Measurements from ENCODE around the gene ENG. TPM values are rescaled to one million over a fixed set of nuclear protein-coding genes. Genes with fewer than 3 reads are reported as not detected.

The ENG gene
- total and polyA plus RNA-seq, 2 experiments from 2014 or later: 1.4 to 2.6 TPM

DNA sequence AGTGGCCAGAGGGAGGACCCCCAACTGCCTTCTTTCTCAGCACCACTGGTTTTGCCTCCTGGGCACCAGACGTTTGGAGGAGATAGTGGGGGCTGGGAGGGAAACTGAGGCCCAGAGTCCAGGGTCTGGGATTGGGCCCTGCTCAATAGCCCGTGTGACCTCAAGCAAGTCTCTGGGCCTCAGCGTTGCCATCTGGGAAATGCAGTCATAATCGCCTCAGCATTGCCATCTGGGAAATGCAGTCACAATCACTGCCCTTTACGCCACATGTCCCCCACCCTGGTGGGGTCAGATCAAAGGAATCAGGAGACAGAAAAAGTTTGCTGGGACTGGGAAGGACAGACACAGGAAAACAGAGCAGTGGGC is 77.6 kb downstream of the ENG start:
- Mint-ChIP-seq H3K4me1 (peaks cover 20% of the 10 kb centered on the region), H3K9me3 (peaks cover 2% of the 10 kb centered on the region; the same call in 1 of the 3 replicates), H3K27me3 (ENCODE audit: insufficient read depth, low read depth, poor library complexity) (peaks cover 11% of the 10 kb centered on the region), H3K27ac (no peak overlapping the region), H3K36me3 (ENCODE audit: low read depth) (no peaks in the 10 kb centered on the region; the same call in 2 of the 3 replicates), H3K4me3 (no peak overlapping the region)
- H3K27me3 ChIP-seq (ENCODE audit: insufficient read depth): no peaks in the 10 kb centered on the region
- TF ChIP-seq CREB1 (CRISPR knock-in tag; IDR thresholded peaks at IDR 0.05; ENCODE audit: low read depth): no peak
- TF ChIP-seq, protein P1, sequence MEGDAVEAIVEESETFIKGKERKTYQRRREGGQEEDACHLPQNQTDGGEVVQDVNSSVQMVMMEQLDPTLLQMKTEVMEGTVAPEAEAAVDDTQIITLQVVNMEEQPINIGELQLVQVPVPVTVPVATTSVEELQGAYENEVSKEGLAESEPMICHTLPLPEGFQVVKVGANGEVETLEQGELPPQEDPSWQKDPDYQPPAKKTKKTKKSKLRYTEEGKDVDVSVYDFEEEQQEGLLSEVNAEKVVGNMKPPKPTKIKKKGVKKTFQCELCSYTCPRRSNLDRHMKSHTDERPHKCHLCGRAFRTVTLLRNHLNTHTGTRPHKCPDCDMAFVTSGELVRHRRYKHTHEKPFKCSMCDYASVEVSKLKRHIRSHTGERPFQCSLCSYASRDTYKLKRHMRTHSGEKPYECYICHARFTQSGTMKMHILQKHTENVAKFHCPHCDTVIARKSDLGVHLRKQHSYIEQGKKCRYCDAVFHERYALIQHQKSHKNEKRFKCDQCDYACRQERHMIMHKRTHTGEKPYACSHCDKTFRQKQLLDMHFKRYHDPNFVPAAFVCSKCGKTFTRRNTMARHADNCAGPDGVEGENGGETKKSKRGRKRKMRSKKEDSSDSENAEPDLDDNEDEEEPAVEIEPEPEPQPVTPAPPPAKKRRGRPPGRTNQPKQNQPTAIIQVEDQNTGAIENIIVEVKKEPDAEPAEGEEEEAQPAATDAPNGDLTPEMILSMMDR (conservative IDR thresholded peaks at IDR 0.05; ENCODE audit: low read depth in 2 of 2): no peak
- no peak for TF ChIP-seq ZNF331 (CRISPR knock-in tag; IDR thresholded peaks at IDR 0.05; ENCODE audit: low read depth)
- no peak for TF ChIP-seq POLR2AphosphoS5 (IDR thresholded peaks at IDR 0.05; ENCODE audit: low read depth)
- no peak for TF ChIP-seq ZNF114 (CRISPR knock-in tag; IDR thresholded peaks at IDR 0.05)
- TF ChIP-seq EZH2 (IDR thresholded peaks at IDR 0.05; ENCODE audit: low read depth, unreplicated experiment): no peak
- TF ChIP-seq NANOG (IDR thresholded peaks at IDR 0.05; ENCODE audit: borderline replicate concordance): no peak
- no peak for TF ChIP-seq ETS1 (IDR thresholded peaks at IDR 0.05)
- no peak for TF ChIP-seq ZNF462 (CRISPR knock-in tag; IDR thresholded peaks at IDR 0.05)
- TF ChIP-seq JUNB (IDR thresholded peaks at IDR 0.05; ENCODE audit: unreplicated experiment): no peak
- TF ChIP-seq STAT1 (IDR thresholded peaks at IDR 0.05; ENCODE audit: unreplicated experiment): no peak
- no peak for TF ChIP-seq EZH2phosphoT487 (IDR thresholded peaks at IDR 0.05; ENCODE audit: unreplicated experiment)
- TF ChIP-seq REST (IDR thresholded peaks at IDR 0.05; ENCODE audit: unreplicated experiment): no peak
- DNase-seq (ENCODE audit: low spot score) (no peak), ATAC-seq (no peak)
- no peaks in the 10 kb centered on the region for H3K9me2 ChIP-seq (ENCODE audit: insufficient read depth)
- H3K36me3 ChIP-seq (ENCODE audit: insufficient read depth): no peaks in the 10 kb centered on the region
- H3K4me1 ChIP-seq (ENCODE audit: insufficient read depth): peaks cover 5% of the 10 kb centered on the region; the same call in 1 of the 2 replicates
- H4K20me1 ChIP-seq (replicated peaks; ENCODE audit: insufficient read depth): no peaks in the 10 kb centered on the region
- no peak overlapping the region for H3K27ac ChIP-seq (ENCODE audit: low read depth)
- H3K79me2 ChIP-seq (replicated peaks; ENCODE audit: insufficient read depth): no peaks in the 10 kb centered on the region
- H3F3A ChIP-seq (replicated peaks; ENCODE audit: low read depth): peaks cover 8% of the 10 kb centered on the region; the same call in 1 of the 2 replicates
- peak overlapping the region; percentile 80 for H2AFZ ChIP-seq
- no peak overlapping the region for H3K4me3 ChIP-seq
- H3K4me2 ChIP-seq: no peak overlapping the region

Data from GM23338 (cell line).